Activated CD4-positive, alpha-beta memory T cell treated with anti-CD3 and anti-CD28 coated beads, Interleukin-2, amount 10 ng/mL, durations not matched to agents 7 days and 5 days (primary cell): ENCODE data around the gene TBX18. TPM values are rescaled to one million over a fixed set of nuclear protein-coding genes. Genes with fewer than 3 reads are reported as not detected.

Experiments
- CTCF ChIA-PET: fragments of 350-600 bp; sonication (Branson Sonifier 250); formaldehyde crosslinking; loops from one replicate; lab custom pipeline; 2021; ENCODE audit warnings: antibody characterized with exemption, inconsistent platforms; lab: Charles Lee
- POLR2A ChIA-PET: fragments of 350-600 bp; sonication (Branson Sonifier 250); formaldehyde crosslinking; loops from one replicate; lab custom pipeline; 2021; ENCODE audit warnings: antibody characterized with exemption; lab: Charles Lee
- DNase-seq: peaks from one replicate; pipeline ENCODE4 v3.0.0-alpha.2; 2020
- H3K27ac Mint-ChIP-seq: one replicate; pipeline ENCODE4 v1.8.0; 2021; ENCODE audit warnings: mild to moderate bottlenecking, mixed read lengths
- H3K27me3 Mint-ChIP-seq: one replicate; pipeline ENCODE4 v1.8.0; 2021; ENCODE audit warnings: mixed read lengths
- H3K36me3 Mint-ChIP-seq: one replicate; pipeline ENCODE4 v1.8.0; 2021; ENCODE audit warnings: low read depth, mixed read lengths
- H3K4me1 Mint-ChIP-seq: one replicate; pipeline ENCODE4 v1.8.0; 2021; ENCODE audit warnings: mixed read lengths
- H3K4me3 Mint-ChIP-seq: one replicate; pipeline ENCODE4 v1.8.0; 2021; ENCODE audit warnings: mild to moderate bottlenecking, mixed read lengths
- H3K9me3 Mint-ChIP-seq: one replicate; pipeline ENCODE4 v1.8.0; 2021; ENCODE audit warnings: mixed read lengths
- total RNA-seq, 2 experiments: library from RNA; stranded (reverse); gene quantifications; one replicate each; pipeline ENCODE4 v1.2.3, GENCODE V29; 2021

TBX18 gene
- total RNA-seq, 2 experiments from 2014 or later, result not detected

DNA sequence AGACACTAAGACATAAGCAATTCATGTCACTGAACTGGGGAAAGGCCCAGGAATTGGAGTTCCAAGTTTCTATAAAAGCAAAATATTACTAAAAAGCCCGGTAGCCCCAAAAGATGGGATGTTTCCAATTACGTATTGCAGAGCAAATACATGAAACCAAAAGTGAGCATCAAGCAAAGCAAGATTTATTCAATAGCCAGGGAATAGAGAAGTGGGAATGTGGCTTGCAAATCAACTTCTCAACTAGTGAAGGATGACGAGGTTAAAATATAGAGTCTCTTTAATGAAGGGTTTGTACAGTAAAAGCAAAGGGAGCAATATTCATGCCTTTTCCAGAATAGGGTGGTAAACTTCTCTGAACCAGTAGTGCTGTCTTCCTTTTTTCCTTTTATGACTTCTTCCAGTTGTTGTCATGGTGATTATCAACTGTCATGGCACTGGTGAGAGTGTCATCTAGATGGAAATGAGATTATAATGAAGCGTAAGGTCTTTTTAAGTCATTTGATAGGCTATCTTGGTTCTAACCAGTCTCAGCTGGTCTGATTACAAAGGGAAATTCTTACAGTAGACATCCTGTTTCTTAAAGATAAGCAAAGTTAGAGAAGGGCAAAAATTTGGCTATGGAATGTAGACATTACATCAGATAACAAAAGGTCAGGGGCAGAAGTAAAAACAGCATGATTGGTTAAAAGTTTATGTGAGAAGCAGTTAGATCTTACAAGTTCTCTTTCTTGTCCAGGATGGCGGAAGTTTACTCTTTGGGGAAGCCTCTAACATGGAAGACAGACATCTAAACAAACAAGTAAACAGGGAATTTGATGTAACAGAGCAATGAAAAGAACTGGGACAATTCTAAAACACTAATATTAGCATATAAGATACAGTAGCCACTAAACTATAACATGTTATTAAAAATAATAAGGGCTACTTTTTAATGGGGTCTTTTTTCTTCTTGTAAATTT lies 96.9 kb downstream of the TBX18 start:
- DNase-seq, result no peak
- Mint-ChIP-seq H3K27ac (no peak overlapping the region), H3K4me1 (no peaks in the 10 kb centered on the region), H3K36me3 (no peaks in the 10 kb centered on the region), H3K27me3 (no peaks in the 10 kb centered on the region), H3K9me3 (peaks cover 3% of the 10 kb centered on the region), H3K4me3 (no peak overlapping the region)
- POLR2A ChIA-PET, result no interaction called here
- CTCF ChIA-PET, result no interaction called here

DNA sequence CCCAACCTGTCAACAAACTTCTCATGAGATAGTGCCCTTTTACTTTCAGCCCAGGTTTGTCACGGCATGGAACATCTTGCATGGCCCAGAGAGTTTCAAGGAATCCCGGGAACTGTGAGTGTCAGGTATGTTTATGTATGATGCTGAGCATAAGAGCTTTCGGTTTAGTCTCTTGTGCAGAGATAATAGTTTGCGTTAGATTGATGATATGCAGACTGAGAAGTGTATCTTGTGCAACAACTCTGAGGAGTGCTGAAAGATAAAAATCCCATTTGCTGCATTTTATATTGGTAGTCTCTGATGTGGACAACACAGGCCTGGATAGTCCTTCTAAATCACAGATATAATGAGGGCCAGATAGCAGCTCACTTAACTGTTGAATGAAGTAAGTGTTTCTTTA lies 99.0 kb downstream of the TBX18 start:
- Mint-ChIP-seq H3K36me3 (no peaks in the 10 kb centered on the region), H3K4me3 (no peak overlapping the region), H3K9me3 (peaks cover 3% of the 10 kb centered on the region), H3K4me1 (no peaks in the 10 kb centered on the region), H3K27ac (no peak overlapping the region), H3K27me3 (no peaks in the 10 kb centered on the region)
- ChIA-PET CTCF (no interaction called here), POLR2A (no interaction called here)
- no peak for DNase-seq

DNA sequence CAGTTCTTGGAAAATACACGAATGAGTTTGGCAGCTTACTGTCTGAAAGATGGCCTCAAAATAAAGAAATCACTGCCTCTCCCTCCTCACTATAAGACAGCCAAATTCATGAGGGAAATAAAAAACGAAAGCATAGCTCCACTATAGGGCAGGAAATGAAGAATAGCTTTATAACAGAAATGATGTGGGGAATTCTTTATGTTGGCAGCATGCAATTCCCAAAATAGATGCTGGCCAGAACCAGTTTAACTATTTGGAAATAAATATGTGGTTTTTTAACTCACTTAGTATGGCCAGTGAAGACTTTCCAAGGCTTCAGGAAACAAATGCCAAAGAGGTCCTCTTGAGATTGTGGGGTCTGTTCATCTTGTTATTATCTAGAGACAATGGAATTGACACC lies 100.5 kb downstream of the TBX18 start:
- H3K27me3 Mint-ChIP-seq, result no peaks in the 10 kb centered on the region
- H3K27ac Mint-ChIP-seq, result no peak overlapping the region
- peaks cover 3% of the 10 kb centered on the region for H3K9me3 Mint-ChIP-seq
- DNase-seq, result no peak
- no peak overlapping the region for H3K4me3 Mint-ChIP-seq
- no peaks in the 10 kb centered on the region for H3K36me3 Mint-ChIP-seq
- H3K4me1 Mint-ChIP-seq, result no peaks in the 10 kb centered on the region
- CTCF ChIA-PET, result interaction anchor here (0.6 kb wide), 1 partner anchor 652 kb away, joined by 3 read pairs; no protein-coding TSS in a partner anchor
- POLR2A ChIA-PET, result no interaction called here

DNA sequence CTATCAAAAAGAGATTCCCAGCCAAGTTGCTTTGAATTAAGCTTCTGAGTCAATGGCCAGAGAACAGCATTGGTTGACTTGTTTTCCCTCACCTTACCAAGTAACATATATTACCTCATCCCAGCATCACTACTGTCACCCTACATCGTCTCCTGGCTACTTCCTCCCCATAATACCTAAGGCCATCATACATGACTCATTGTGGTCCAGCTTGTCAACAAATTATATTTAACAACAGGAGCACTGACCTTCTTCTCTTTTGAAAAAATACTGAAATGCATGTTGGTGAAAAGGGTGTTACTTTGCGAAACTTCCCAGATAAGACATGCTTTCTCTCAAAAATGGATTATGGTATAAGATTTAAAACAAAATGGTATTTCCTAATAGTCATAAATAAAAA lies 106.9 kb downstream of the TBX18 start:
- CTCF ChIA-PET, result no interaction called here
- H3K4me3 Mint-ChIP-seq, result no peak overlapping the region
- no peak for DNase-seq
- H3K36me3 Mint-ChIP-seq, result no peaks in the 10 kb centered on the region
- H3K9me3 Mint-ChIP-seq, result no peaks in the 10 kb centered on the region
- no peaks in the 10 kb centered on the region for H3K27me3 Mint-ChIP-seq
- no peaks in the 10 kb centered on the region for H3K4me1 Mint-ChIP-seq
- POLR2A ChIA-PET, result no interaction called here
- no peak overlapping the region for H3K27ac Mint-ChIP-seq

DNA sequence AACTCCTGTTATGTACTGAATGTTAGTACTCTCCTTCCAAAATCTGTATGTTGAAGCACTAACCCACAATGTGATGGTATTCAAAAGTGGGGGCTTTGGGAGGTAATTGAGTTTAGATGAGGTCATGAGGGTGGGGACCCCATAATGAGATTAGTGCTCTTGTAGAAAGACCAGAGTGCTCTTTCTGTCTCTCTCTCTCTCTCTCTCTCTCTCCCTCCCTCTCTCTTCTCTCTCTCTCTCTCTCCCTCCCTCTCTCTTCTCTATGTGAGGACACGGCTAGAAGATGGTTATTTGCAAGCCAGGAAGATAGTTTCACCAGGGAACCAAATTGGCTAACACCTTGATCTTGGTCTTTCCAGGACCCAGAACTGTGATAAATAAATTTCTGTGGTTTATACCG lies 107.4 kb downstream of the TBX18 start:
- ChIA-PET CTCF (no interaction called here), POLR2A (no interaction called here)
- DNase-seq, result no peak
- Mint-ChIP-seq H3K27ac (no peak overlapping the region), H3K4me1 (no peaks in the 10 kb centered on the region), H3K4me3 (no peak overlapping the region), H3K36me3 (no peaks in the 10 kb centered on the region), H3K9me3 (no peaks in the 10 kb centered on the region), H3K27me3 (no peaks in the 10 kb centered on the region)

DNA sequence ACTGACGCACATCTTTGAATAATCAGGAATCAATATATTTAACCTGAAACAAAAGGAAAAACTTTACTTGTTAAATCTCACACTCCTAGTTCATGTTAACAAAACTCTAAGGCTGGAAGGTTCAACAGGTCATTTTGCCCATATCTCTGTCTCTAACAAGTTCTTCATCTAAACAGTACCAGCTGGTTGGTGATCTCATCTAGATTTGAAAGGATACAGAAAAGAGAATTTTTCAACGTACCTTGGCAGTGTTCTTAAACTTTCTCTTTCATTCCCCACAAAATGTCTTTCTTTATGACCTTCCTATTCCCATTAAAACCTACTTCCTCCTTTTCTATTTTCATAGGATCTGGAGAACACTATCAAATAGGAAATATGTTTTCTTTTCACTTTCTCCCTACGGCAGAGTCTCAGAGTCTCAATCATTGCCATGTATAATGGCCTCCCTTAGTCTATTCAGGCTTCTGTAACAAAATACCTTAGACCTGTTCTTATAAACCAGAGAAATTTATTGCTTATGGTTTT lies 111.3 kb downstream of the TBX18 start:
- POLR2A ChIA-PET, result no interaction called here
- H3K27me3 Mint-ChIP-seq, result no peaks in the 10 kb centered on the region
- no peaks in the 10 kb centered on the region for H3K36me3 Mint-ChIP-seq
- CTCF ChIA-PET, result no interaction called here
- H3K9me3 Mint-ChIP-seq, result peaks cover 2% of the 10 kb centered on the region
- H3K4me3 Mint-ChIP-seq, result no peak overlapping the region
- no peak for DNase-seq
- H3K4me1 Mint-ChIP-seq, result no peaks in the 10 kb centered on the region
- no peak overlapping the region for H3K27ac Mint-ChIP-seq

DNA sequence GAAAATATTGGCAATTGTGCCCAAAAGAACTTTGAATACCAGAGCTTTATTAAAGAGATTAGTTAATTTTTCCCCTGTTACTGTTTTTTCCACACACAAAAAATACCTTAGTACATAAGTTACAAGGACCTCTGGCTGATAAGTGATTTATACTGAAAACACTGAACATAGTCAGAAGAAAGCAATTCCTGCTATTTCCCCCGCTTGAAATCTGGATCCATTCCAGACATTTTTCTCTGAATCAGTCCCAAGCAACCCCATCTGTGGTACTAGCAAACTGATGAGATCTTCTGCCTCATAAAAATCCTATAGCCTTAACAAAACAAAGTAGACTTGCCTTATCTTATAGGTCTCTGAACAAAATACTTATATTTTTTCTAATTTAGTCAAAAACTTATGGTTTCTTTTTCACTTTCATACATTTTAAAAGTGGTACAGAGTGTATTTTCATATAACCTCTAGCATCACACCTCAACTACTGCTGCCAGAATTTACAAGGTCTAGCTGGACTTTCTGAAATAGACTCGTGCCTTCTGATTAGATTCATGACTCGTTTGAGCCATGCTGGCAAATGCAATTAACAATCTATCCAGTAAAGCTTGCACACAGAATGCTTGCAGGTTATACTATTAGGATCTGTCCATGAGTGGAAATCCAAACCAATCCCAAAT lies 111.9 kb downstream of the TBX18 start:
- Mint-ChIP-seq H3K4me3 (no peak overlapping the region), H3K36me3 (no peaks in the 10 kb centered on the region), H3K27ac (no peak overlapping the region), H3K9me3 (peaks cover 2% of the 10 kb centered on the region), H3K4me1 (no peaks in the 10 kb centered on the region), H3K27me3 (no peaks in the 10 kb centered on the region)
- CTCF ChIA-PET, result no interaction called here
- DNase-seq, result no peak
- POLR2A ChIA-PET, result no interaction called here

DNA sequence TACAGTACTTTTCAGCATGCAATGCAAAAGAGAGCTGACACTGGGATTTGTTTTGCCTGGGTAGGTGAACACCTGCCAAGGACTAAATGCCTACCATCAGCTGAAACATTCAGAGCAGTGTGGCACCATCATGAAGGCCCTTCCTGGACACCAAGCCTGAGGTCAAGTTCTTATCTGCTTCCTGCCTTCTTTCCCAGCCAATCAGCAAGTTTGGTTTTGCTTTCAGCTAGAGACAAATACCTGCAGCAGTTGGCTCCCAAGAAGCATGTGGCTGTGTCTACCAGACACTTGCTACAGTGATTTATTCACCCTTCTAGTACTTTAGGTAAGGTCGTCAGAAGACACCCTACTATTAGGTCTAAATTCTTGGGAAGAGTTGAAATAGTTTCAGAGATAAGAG lies 112.8 kb downstream of the TBX18 start:
- Mint-ChIP-seq H3K27ac (no peak overlapping the region), H3K9me3 (peaks cover 2% of the 10 kb centered on the region), H3K4me3 (no peak overlapping the region), H3K36me3 (no peaks in the 10 kb centered on the region), H3K4me1 (no peaks in the 10 kb centered on the region), H3K27me3 (no peaks in the 10 kb centered on the region)
- DNase-seq, result no peak
- POLR2A ChIA-PET, result no interaction called here
- CTCF ChIA-PET, result no interaction called here

DNA sequence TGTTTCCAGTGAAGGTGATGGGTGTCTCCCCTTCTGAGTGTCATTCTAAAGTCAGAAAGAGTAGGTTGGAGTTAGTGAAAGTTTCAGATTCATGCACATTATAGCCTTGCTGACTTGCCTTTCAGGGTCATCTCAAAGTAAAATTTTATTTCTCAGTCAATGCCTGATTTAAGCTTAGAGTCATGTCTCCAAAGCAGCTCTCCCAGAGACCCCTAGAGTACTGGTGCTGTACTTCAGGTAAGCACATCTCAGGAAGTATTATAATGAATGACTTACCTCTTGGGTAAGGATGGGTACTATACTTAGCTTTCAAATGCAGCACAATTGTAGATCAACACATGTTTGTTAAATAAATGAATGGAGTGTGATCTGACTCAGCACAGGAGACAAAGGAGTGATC lies 116.0 kb downstream of the TBX18 start:
- Mint-ChIP-seq H3K36me3 (no peaks in the 10 kb centered on the region), H3K9me3 (peaks cover 2% of the 10 kb centered on the region), H3K4me3 (no peak overlapping the region), H3K4me1 (no peaks in the 10 kb centered on the region), H3K27ac (no peak overlapping the region), H3K27me3 (no peaks in the 10 kb centered on the region)
- CTCF ChIA-PET, result no interaction called here
- no peak for DNase-seq
- POLR2A ChIA-PET, result no interaction called here

DNA sequence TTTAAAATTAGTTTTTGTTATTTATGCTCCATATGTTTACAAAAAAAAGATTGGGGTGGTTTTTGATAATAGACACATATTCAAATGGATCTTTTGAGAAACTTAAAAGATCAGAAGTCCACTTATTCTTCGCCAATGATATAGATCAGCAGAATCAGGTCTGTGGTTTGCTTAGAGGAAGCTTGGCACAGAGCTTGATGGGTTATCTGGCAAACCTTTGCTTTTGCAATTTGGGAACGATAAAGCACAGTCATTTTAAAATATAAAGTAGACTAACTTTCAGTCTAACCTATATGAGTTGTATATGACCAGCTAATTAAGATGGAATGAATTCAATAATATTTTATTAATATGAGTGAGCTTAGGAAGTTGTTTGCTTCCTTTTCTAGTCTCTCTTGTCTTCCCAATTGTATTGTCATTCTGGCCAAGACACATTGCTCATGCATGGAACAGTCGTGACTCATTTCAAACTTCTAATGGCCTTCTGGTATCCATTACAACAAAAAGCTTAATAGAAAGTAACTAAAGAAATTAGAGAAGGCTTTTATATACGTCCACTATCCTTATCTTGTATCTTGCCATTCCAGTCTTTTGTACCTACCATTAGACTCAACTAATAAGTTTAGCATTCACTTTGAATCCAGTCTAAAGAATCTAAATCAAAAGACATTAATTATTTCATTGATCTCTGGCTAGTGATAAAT lies 118.7 kb downstream of the TBX18 start:
- Mint-ChIP-seq H3K4me1 (no peaks in the 10 kb centered on the region), H3K36me3 (no peaks in the 10 kb centered on the region)

DNA sequence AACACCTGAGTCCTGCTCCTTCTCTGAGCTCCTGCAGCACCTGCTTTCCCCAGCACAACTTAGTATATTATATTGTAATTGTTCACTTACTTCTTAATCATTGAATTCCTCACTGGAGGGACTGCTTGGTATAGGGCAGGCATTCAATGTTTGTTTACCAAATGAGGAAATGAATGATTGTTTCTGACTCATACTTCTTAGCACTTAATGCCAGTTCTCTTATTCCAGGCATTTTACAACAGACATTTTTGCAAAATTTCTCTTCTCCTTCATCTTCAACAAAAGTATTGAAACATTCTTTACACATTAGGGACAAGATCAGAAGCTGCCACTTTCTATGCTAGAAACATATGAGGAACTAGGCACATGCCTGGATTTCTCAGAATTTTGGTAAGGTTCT lies 119.4 kb downstream of the TBX18 start:
- Mint-ChIP-seq H3K27ac (no peak overlapping the region), H3K9me3 (peaks cover 2% of the 10 kb centered on the region), H3K36me3 (no peaks in the 10 kb centered on the region), H3K27me3 (no peaks in the 10 kb centered on the region), H3K4me1 (no peaks in the 10 kb centered on the region), H3K4me3 (no peak overlapping the region)
- no peak for DNase-seq
- POLR2A ChIA-PET, result no interaction called here
- CTCF ChIA-PET, result no interaction called here

More for the DNA sequence above, 118.7 kb downstream of the TBX18 start:
- POLR2A ChIA-PET, result no interaction called here
- Mint-ChIP-seq H3K9me3 (peaks cover 2% of the 10 kb centered on the region), H3K27ac (no peak overlapping the region), H3K4me3 (no peak overlapping the region), H3K27me3 (no peaks in the 10 kb centered on the region)
- CTCF ChIA-PET, result no interaction called here
- no peak for DNase-seq

DNA sequence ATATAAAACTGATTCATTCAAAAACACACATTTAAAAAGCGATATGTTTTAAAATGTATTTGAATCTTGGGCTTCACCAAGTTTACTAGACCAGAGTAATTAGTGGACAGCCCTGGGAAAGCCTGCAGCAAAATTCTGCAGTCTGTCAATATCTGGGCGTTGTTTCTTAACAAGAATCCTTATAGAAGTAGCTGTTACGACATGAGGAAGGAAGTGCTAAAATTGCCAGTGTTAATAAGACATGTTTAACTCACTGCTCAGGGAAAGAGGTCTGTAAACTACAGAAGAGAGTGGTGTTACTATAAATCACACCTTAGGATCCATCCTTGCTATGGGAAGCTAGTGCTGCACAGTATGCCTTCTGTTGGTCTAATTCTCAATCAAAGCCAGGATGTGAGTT lies 120.6 kb downstream of the TBX18 start:
- Mint-ChIP-seq H3K4me1 (no peaks in the 10 kb centered on the region), H3K9me3 (peaks cover 2% of the 10 kb centered on the region), H3K4me3 (no peak overlapping the region), H3K27me3 (no peaks in the 10 kb centered on the region), H3K27ac (no peak overlapping the region), H3K36me3 (no peaks in the 10 kb centered on the region)
- POLR2A ChIA-PET, result no interaction called here
- CTCF ChIA-PET, result no interaction called here
- DNase-seq, result no peak

DNA sequence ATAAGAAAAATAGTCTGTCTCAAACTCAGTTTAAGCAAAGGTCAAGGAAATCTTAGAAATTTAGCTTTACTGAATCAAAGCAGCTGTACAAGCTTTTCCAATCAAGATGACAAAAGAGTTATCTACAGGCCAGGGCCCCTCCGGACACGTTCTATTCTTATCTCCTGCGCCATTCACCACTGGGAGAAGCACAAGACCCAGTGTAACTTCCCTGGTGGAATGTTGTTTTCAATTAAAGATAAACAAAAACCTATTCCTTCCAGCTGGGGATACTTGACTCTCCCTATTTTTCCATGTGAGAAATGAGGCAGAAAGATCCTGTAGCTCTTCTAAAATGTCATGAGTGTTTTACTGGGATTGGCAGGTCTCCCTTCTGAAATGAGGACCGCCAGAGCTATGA lies 123.3 kb downstream of the TBX18 start:
- Mint-ChIP-seq H3K27ac (no peak overlapping the region), H3K27me3 (no peaks in the 10 kb centered on the region), H3K9me3 (peaks cover 9% of the 10 kb centered on the region), H3K36me3 (no peaks in the 10 kb centered on the region), H3K4me3 (no peak overlapping the region), H3K4me1 (no peaks in the 10 kb centered on the region)
- DNase-seq, result no peak
- CTCF ChIA-PET, result no interaction called here
- POLR2A ChIA-PET, result no interaction called here
